Hepatocyte (in vitro differentiated cells): ENCODE results near the gene NFIX.

ENCODE experiments used
- EZH2 ChIP-seq: fragments of 200-600 bp; sonication (generic); IDR thresholded peaks from 2 replicates; pipeline ENCODE4 v1.6.1; 2016; ENCODE audit warnings: antibody characterized with exemption, mild to moderate bottlenecking, borderline replicate concordance
- TF ChIP-seq, protein P1 (sequence below): fragments of 200-600 bp; sonication (generic); IDR thresholded peaks from 2 replicates; pipeline ENCODE4 v1.5.1; 2016; ENCODE audit warnings: antibody characterized with exemption, mild to moderate bottlenecking; ENCODE audit not compliant: poor library complexity

DNA sequence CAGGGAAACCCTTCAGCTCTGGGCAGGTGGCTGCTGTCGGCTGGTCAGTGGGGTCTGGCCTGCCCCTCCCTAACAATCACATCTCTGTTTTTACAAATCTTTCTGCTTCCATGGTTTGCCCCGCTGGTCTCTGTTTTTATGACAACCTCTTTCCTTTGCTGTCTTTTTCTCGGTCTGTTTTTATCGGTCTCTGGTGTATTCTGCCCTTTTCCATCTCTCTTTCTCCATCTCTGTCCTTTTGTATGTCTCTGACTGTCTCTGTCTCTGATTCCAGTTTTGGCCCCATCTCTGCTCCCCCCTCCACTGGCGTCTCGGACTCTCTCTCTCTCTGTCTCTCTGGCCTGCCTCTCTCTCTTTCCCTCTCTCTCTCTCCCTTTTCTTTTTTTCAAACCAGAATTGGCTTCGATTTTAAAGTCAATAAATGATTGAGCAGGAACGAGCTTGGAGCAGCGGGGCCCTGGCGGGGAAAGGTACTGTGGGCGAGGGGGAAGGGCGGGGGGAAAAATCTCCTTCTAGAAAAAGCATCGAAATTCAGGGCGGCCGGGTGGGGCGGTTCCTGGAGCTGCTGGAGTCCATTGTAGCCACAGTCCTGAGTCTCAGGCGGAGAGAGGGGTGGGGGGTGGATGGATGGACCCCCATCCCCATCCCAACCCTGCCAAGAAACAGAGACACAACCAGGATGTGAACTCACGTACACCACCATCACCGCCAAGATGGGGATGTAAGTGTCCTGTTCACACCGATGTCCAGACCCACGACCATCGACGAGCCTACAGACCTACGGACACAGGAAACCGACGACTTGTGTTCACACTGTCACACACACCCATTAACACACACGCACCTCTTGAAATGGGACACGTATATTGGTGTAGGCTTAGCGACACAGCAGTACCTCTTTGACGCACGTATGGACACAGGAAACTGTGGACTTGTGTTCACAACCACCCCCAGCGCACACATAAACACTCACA lies 3.0 kb downstream of the NFIX start:
- TF ChIP-seq, protein P1, sequence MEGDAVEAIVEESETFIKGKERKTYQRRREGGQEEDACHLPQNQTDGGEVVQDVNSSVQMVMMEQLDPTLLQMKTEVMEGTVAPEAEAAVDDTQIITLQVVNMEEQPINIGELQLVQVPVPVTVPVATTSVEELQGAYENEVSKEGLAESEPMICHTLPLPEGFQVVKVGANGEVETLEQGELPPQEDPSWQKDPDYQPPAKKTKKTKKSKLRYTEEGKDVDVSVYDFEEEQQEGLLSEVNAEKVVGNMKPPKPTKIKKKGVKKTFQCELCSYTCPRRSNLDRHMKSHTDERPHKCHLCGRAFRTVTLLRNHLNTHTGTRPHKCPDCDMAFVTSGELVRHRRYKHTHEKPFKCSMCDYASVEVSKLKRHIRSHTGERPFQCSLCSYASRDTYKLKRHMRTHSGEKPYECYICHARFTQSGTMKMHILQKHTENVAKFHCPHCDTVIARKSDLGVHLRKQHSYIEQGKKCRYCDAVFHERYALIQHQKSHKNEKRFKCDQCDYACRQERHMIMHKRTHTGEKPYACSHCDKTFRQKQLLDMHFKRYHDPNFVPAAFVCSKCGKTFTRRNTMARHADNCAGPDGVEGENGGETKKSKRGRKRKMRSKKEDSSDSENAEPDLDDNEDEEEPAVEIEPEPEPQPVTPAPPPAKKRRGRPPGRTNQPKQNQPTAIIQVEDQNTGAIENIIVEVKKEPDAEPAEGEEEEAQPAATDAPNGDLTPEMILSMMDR: no peak
- no peak for TF ChIP-seq EZH2
